Progenitor cell of endocrine pancreas (in vitro differentiated cells): ENCODE data around the gene TBL1X. TPM values are rescaled to one million over a fixed set of nuclear protein-coding genes. Genes with fewer than 3 reads are reported as not detected.
A peak's percentile ranks its signal among the peaks of the same experiment; 100 is the strongest.

Experiments used
- DNase-seq: peaks from one replicate; pipeline ENCODE4 v3.0.0; 2021; ENCODE audit warnings: low spot score; ENCODE audit not compliant: unreplicated experiment
- H3K27ac Mint-ChIP-seq: 2 replicates; pipeline ENCODE4 v1.8.0; 2021; ENCODE audit warnings: mild to moderate bottlenecking, moderate library complexity, mixed read lengths
- H3K27me3 Mint-ChIP-seq: 2 replicates; pipeline ENCODE4 v1.8.0; 2021; ENCODE audit warnings: mixed read lengths
- H3K36me3 Mint-ChIP-seq: 2 replicates; pipeline ENCODE4 v1.8.0; 2022; ENCODE audit warnings: mixed read lengths; ENCODE audit not compliant: insufficient read depth
- H3K4me1 Mint-ChIP-seq: 2 replicates; pipeline ENCODE4 v1.8.0; 2021; ENCODE audit warnings: low read depth, mixed read lengths
- H3K4me3 Mint-ChIP-seq: 2 replicates; pipeline ENCODE4 v1.8.0; 2021; ENCODE audit warnings: low read depth, mild to moderate bottlenecking, moderate library complexity, mixed read lengths
- H3K9me3 Mint-ChIP-seq: 2 replicates; pipeline ENCODE4 v1.8.0; 2021; ENCODE audit warnings: low read depth, mixed read lengths
- long read RNA-seq: library from polyadenylated mRNA; unstranded; transcript quantifications from one replicate; pipeline ENCODE4 v2.0.0, GENCODE V29; 2020
- total RNA-seq: library from RNA; stranded (reverse); gene quantifications from 2 replicates; pipeline ENCODE4 v1.2.1, GENCODE V29; 2021
- TF ChIP-seq, protein P1 (sequence below): fragments of 200-600 bp; sonication (generic); IDR thresholded peaks from one replicate; pipeline ENCODE4 v1.5.0; 2021; ENCODE audit warnings: antibody characterized with exemption, mild to moderate bottlenecking; ENCODE audit not compliant: unreplicated experiment

Gene TBL1X
- total RNA-seq, result 37.8 and 42.7 TPM in 2 replicates
- long read RNA-seq, full-length matches to known transcripts, result 3 of 40 reads
- long read RNA-seq, partial matches to known transcripts, result 8 of 40 reads
- long read RNA-seq, other reads (novel, unspliced or antisense), result 29 of 40 reads

DNA sequence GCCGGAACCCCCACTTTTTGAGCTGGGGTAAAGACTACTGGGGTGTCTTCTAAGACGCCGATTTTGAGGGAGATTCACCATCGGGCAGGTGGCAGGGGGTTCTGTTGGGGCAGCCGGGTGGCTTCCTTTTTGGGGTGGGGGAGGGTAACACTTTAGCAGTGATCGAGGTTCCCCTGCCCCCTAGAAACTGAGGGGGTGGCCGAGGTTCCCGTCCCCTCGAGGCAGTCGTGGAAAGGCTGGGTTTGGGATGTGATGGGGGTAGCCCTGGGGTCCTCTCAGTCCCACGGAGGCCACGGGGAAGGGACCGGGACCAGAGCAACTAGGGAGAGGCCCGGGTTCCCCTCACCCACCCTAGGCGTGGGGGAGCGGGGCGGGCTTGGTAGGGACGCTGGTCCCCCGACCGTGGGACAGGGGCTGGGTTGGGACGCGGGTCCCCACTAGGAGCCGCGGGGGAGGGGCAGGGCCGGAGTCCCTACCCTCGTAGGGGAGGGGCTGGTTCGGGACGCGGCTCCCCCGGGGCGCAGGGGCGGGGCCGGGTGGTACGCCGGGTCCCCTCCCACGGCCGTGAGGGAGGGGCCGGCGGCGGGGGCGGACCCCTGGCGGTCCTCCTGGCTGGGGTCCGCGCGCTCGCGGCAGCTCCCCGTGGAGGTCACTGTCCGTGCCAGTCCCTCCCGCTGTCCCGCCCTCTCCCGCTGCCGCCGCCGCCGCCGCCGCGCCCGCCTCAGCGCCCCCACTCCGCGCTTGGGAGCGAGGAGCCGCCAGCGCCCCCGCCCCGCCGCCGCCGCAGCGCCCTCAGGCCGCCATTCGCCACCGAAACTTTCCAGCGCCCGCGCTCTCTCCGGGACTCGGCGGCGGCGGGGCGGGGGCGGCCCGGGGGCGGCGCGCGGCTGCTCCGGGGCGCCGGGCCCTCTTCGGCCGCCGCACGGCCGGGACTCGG is at the start of gene TBL1X:
Gene TBL1X (plus strand): TSS at position 624 of the 937 bp plus-strand sequence. CDS start 188,529 bp downstream, outside the sequence.
- no peaks in the 10 kb centered on the region for H3K27me3 Mint-ChIP-seq
- peak within 1 kb of the TSS; percentile 74 for H3K27ac Mint-ChIP-seq
- H3K9me3 Mint-ChIP-seq, result peaks cover 8% of the 10 kb centered on the region
- DNase-seq, result peak; percentile 48
- H3K36me3 Mint-ChIP-seq, result peaks cover 6% of the 10 kb centered on the region
- H3K4me3 Mint-ChIP-seq, result peak within 1 kb of the TSS; percentile 65
- TF ChIP-seq, protein P1, sequence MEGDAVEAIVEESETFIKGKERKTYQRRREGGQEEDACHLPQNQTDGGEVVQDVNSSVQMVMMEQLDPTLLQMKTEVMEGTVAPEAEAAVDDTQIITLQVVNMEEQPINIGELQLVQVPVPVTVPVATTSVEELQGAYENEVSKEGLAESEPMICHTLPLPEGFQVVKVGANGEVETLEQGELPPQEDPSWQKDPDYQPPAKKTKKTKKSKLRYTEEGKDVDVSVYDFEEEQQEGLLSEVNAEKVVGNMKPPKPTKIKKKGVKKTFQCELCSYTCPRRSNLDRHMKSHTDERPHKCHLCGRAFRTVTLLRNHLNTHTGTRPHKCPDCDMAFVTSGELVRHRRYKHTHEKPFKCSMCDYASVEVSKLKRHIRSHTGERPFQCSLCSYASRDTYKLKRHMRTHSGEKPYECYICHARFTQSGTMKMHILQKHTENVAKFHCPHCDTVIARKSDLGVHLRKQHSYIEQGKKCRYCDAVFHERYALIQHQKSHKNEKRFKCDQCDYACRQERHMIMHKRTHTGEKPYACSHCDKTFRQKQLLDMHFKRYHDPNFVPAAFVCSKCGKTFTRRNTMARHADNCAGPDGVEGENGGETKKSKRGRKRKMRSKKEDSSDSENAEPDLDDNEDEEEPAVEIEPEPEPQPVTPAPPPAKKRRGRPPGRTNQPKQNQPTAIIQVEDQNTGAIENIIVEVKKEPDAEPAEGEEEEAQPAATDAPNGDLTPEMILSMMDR, result no peak
- peaks cover 25% of the 10 kb centered on the region for H3K4me1 Mint-ChIP-seq

DNA sequence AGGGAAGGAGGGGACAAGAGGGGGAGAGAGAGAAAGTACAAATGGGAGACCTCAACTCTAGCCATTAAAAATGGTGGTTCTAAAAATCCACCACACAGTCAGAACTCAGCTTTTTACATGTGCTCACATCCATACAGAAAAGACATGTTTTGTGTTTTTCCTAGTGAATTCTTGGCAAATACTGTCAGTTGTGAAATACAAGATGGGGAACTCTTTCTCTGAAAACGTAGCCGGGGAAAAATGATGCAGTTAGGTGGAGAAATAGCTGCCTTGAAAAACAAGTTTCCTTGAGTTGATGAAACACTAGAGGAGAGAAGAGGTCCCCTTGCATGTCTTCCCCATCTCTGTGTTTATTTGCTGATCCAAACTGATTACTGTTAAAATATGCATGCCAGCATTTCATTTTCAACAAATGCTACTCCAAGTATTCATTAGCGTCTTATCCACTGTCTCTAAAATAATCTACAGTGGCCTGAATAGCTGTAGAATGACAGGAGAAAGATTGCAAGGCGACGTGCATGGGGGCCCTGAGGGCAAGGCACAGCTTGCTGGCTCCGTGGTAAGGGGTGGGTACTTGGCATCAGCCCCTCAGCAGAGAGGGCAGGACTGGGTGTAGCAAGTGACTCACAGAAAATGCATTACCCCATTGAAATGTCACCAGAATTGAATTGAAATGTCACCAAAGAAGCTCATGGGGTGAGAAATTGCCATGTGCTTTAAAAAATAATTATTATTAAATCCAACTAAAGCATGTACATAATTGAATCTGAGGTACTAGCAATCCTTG is 48.1 kb upstream of the TBL1X start:
- Mint-ChIP-seq H3K4me3 (no peak overlapping the region), H3K9me3 (peaks cover 7% of the 10 kb centered on the region), H3K4me1 (peaks cover 2% of the 10 kb centered on the region), H3K27me3 (peaks cover 2% of the 10 kb centered on the region), H3K36me3 (peaks cover under 1% of the 10 kb centered on the region), H3K27ac (no peak overlapping the region)
- TF ChIP-seq, protein P1, result no peak
- DNase-seq, result no peak

DNA sequence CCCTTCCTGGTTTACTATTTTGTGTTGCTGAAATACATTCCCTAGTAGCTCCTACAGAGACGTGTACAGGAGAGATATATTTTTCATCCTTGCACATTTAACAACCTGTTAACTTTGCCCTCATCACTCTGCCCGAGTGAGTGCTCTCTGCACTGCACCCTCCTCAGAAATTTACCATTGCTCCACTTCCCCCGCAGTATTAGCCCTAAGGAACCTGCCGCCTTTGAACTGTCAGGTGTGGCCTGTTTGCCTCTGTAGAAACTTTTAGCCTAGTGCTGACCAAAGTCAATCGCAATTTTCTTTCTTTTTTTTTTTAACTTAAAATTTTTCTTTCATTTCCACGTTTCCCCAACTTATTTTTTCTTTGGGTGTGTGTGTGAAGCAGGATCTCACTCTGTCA is 46.6 kb upstream of the TBL1X start:
- Mint-ChIP-seq H3K9me3 (peaks cover 6% of the 10 kb centered on the region), H3K4me3 (no peak overlapping the region), H3K36me3 (no peaks in the 10 kb centered on the region), H3K27ac (no peak overlapping the region), H3K27me3 (peaks cover 2% of the 10 kb centered on the region), H3K4me1 (peaks cover 2% of the 10 kb centered on the region)
- DNase-seq, result no peak
- TF ChIP-seq, protein P1, result no peak

DNA sequence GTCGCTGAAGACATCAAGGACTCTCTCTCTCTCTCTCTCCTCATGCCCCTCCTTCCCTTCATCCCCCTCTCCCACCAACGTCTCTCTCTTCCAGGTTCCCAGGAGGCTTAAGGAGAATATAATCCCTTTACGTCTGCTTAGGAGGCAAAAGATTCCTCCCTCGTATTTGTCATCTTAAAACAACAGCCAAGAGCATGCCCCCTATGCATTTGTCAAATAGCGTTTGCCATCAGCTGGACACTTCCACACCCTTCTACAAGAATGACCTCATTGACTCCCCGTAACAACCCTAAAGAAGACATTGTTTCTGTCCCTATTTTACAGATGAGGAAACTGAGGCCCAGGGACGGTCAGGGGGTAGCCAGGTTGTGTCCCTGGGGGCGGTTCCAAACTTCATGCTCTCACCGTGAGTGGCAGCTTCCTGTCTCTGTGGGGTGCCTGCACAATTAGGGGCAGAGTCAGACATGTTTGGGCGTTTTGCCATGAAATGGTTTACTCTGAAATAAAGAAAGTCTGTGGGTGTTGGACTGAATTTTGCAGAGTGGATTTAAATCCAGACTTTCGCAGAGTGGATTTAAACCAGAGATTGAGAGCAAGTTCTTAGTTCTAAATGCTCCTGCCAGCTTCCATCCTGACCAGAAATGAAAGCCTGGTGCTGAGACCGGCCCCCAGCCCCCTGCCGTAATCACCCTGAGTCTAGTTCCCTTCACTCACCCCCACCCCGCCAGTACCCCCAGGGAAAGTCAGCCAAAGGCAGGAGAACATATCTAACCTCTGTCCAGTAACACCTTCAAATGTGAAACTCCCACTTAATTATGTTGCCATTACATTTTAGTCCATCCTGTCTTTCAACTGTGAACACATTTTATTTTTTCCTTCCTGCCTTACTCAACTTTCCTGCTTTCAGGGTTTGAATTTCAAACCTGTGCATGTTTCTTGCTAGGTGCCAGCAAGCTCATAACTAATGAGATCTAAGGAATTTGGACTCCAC is 44.3 kb upstream of the TBL1X start:
- peaks cover 14% of the 10 kb centered on the region for H3K9me3 Mint-ChIP-seq
- TF ChIP-seq, protein P1, result no peak
- H3K27me3 Mint-ChIP-seq, result peaks cover 2% of the 10 kb centered on the region
- H3K4me3 Mint-ChIP-seq, result no peak overlapping the region
- H3K27ac Mint-ChIP-seq, result no peak overlapping the region
- DNase-seq, result no peak
- H3K36me3 Mint-ChIP-seq, result no peaks in the 10 kb centered on the region
- peaks cover 2% of the 10 kb centered on the region for H3K4me1 Mint-ChIP-seq
